Hepatocyte (in vitro differentiated cells): ENCODE data around the gene DBH.

Experiments
- EZH2 ChIP-seq: fragments of 200-600 bp; sonication (generic); IDR thresholded peaks from 2 replicates; pipeline ENCODE4 v1.6.1; 2016; ENCODE audit warnings: antibody characterized with exemption, mild to moderate bottlenecking, borderline replicate concordance
- EZH2phosphoT487 ChIP-seq: fragments of 200-600 bp; sonication (generic); IDR thresholded peaks from one replicate; pipeline ENCODE4 v1.6.1; 2018; ENCODE audit warnings: antibody characterized with exemption, mild to moderate bottlenecking, low read depth, moderate library complexity; ENCODE audit not compliant: unreplicated experiment, severe bottlenecking
- TF ChIP-seq, protein P1 (sequence below): fragments of 200-600 bp; sonication (generic); IDR thresholded peaks from 2 replicates; pipeline ENCODE4 v1.5.1; 2016; ENCODE audit warnings: antibody characterized with exemption, mild to moderate bottlenecking; ENCODE audit not compliant: poor library complexity

DNA sequence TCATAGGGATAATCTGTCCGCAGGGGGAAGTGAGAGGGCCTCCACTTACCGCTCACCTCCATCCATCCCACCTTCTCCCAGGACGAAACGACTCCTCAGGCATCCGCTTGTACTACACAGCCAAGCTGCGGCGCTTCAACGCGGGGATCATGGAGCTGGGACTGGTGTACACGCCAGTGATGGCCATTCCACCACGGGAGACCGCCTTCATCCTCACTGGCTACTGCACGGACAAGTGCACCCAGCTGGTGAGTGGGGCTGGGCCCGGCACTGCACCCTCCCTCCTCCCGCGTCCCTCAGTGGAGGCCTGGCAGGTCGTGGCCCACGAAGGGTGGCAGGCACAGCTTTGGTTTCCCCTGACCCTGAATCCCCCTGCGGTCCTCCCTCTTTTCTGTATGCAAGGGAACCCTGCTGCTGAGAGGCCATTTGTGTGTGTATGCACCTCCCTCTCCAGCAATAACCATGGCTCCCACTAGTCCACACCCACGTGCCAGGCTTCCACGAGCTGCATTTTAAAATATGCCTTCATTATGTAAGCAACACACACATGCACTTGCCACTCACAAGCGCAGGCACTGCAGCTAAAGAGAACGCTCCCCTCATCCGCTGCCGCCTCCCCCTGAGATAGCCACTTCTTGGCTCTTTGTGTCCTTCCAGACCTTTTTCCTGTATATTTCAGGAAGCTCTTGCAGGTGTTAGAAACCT lies 11.8 kb downstream of the DBH start:
- TF ChIP-seq, protein P1, sequence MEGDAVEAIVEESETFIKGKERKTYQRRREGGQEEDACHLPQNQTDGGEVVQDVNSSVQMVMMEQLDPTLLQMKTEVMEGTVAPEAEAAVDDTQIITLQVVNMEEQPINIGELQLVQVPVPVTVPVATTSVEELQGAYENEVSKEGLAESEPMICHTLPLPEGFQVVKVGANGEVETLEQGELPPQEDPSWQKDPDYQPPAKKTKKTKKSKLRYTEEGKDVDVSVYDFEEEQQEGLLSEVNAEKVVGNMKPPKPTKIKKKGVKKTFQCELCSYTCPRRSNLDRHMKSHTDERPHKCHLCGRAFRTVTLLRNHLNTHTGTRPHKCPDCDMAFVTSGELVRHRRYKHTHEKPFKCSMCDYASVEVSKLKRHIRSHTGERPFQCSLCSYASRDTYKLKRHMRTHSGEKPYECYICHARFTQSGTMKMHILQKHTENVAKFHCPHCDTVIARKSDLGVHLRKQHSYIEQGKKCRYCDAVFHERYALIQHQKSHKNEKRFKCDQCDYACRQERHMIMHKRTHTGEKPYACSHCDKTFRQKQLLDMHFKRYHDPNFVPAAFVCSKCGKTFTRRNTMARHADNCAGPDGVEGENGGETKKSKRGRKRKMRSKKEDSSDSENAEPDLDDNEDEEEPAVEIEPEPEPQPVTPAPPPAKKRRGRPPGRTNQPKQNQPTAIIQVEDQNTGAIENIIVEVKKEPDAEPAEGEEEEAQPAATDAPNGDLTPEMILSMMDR = no peak
- TF ChIP-seq EZH2 (no peak), EZH2phosphoT487 (no peak)
